Testis (tissue), 2 donors: ENCODE measurements around the gene LTBP1.

ENCODE experiments used
- POLR2A ChIP-seq: fragments of 450-650 bp; IDR thresholded peaks from one replicate; pipeline ENCODE4 v1.6.1; 2017; ENCODE audit warnings: antibody characterized with exemption, mild to moderate bottlenecking, moderate library complexity
- TF ChIP-seq, protein P1 (sequence below), 3 experiments: fragments of 450-650 bp in 2 of 3; fragments of 200-600 bp in 1 of 3; sonication (generic) in 1 of 3; IDR thresholded peaks; one replicate each; pipeline ENCODE4 v1.5.1; 2016 to 2019; ENCODE audit warnings: antibody characterized with exemption in 3 of 3, mild to moderate bottlenecking in 2 of 3, moderate library complexity in 1 of 3

DNA sequence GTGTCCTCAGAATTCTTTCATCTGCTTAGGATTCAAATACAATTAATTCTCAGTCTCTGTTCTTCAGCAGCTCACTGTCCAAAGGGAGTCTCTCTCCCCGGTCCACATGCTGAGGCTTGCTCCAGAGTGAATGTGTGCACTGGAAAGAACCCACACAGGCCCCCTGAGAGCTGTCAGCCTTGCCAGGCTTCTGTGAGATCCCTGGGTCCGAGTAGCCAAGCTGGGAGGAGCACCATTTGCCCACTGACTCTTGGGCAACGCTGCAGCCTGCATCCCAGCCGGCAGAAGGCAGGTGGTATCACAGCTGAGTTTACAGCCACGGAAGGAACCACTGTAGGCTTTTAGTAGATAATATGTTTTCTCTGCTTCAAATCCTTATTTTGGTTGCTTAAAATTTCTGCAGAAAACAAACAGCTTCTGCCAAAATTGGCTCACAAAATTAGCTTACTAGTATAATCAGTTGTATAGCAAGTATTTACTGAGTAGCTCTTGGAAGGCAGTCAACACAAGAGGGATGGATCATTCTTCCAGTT, 21.4 kb upstream of the LTBP1 start:
- TF ChIP-seq POLR2A, result no peak
- TF ChIP-seq, protein P1, sequence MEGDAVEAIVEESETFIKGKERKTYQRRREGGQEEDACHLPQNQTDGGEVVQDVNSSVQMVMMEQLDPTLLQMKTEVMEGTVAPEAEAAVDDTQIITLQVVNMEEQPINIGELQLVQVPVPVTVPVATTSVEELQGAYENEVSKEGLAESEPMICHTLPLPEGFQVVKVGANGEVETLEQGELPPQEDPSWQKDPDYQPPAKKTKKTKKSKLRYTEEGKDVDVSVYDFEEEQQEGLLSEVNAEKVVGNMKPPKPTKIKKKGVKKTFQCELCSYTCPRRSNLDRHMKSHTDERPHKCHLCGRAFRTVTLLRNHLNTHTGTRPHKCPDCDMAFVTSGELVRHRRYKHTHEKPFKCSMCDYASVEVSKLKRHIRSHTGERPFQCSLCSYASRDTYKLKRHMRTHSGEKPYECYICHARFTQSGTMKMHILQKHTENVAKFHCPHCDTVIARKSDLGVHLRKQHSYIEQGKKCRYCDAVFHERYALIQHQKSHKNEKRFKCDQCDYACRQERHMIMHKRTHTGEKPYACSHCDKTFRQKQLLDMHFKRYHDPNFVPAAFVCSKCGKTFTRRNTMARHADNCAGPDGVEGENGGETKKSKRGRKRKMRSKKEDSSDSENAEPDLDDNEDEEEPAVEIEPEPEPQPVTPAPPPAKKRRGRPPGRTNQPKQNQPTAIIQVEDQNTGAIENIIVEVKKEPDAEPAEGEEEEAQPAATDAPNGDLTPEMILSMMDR (IDR thresholded peaks at IDR 0.05), result no peak
